HEK293 (cell line): ENCODE results near the gene ZMYND15.

Experiments
- CTCF ChIA-PET: fragments of 350-600 bp; formaldehyde crosslinking; extraction: SDS; loops from one replicate; lab custom pipeline; 2021; ENCODE audit warnings: antibody characterized with exemption; lab: Yijun Ruan, JAX
- POLR2A ChIA-PET: fragments of 300-600 bp; formaldehyde crosslinking; extraction: SDS; loops from one replicate; lab custom pipeline; 2020; ENCODE audit warnings: antibody characterized with exemption, inconsistent platforms; lab: Yijun Ruan, JAX
- H3K27ac ChIP-seq: fragments of 200-500 bp; sonication (Bioruptor generic); 2 replicates; pipeline ENCODE4 v1.5.1; 2014; ENCODE audit warnings: low read depth, low read length, control low read depth, inconsistent platforms; ENCODE audit errors: extremely low read depth
- H3K36me3 ChIP-seq, 2 experiments: fragments of 200-500 bp in 1 of 2; sonication (Bioruptor generic) in 1 of 2; 1 replicate in 1 of 2; 2 replicates in 1 of 2; pipeline ENCODE4 v1.5.1; 2014 to 2017; ENCODE audit warnings: inconsistent platforms in 2 of 2, low read length in 2 of 2; ENCODE audit not compliant: control insufficient read depth in 2 of 2, insufficient read depth in 1 of 2
- H3K4me1 ChIP-seq: fragments of 200-500 bp; sonication (Bioruptor generic); 2 replicates; pipeline ENCODE4 v1.5.1; 2014; ENCODE audit warnings: mild to moderate bottlenecking, low read length, inconsistent platforms; ENCODE audit not compliant: control insufficient read depth, insufficient read depth
- H3K4me3 ChIP-seq: 2 replicates; pipeline ENCODE4 v1.5.1; 2011; ENCODE audit warnings: low read depth, mild to moderate bottlenecking, control low read depth, low read length, moderate library complexity
- H3K9me3 ChIP-seq: fragments of 200-500 bp; sonication (Bioruptor generic); 2 replicates; pipeline ENCODE4 v1.5.1; 2014; ENCODE audit warnings: low read depth, low read length, inconsistent platforms; ENCODE audit not compliant: control insufficient read depth, insufficient read depth
- BCL11B ChIP-seq: fragments of 450-650 bp; formaldehyde crosslinking; IDR thresholded peaks from 2 replicates; pipeline ENCODE4 v1.5.1; 2016; ENCODE audit warnings: low read depth, missing biosample characterization, missing genetic modification characterization
- BCL6B ChIP-seq: fragments of 450-650 bp; formaldehyde crosslinking; IDR thresholded peaks from 2 replicates; pipeline ENCODE4 v1.5.1; 2017; ENCODE audit warnings: missing biosample characterization, missing genetic modification characterization
- KLF1 ChIP-seq: fragments of 450-650 bp; formaldehyde crosslinking; IDR thresholded peaks from 2 replicates; pipeline ENCODE4 v1.5.1; 2016; ENCODE audit warnings: missing biosample characterization, missing genetic modification characterization
- YY2 ChIP-seq: fragments of 450-650 bp; formaldehyde crosslinking; IDR thresholded peaks from 2 replicates; pipeline ENCODE4 v1.5.1; 2016; ENCODE audit warnings: missing biosample characterization, missing genetic modification characterization
- ZBTB44 ChIP-seq: fragments of 450-650 bp; IDR thresholded peaks from 2 replicates; pipeline ENCODE4 v1.5.1; 2018; ENCODE audit warnings: missing biosample characterization, mild to moderate bottlenecking, missing genetic modification characterization
- ZBTB48 ChIP-seq: fragments of 450-650 bp; formaldehyde crosslinking; IDR thresholded peaks from 2 replicates; pipeline ENCODE4 v1.5.1; 2016; ENCODE audit warnings: missing biosample characterization, missing genetic modification characterization
- ZFP41 ChIP-seq: fragments of 450-650 bp; formaldehyde crosslinking; IDR thresholded peaks from 2 replicates; pipeline ENCODE4 v1.5.1; 2016; ENCODE audit warnings: missing biosample characterization, missing genetic modification characterization, borderline replicate concordance
- ZNF114 ChIP-seq: fragments of 450-650 bp; formaldehyde crosslinking; IDR thresholded peaks from 2 replicates; pipeline ENCODE4 v1.5.0; 2017; ENCODE audit warnings: missing biosample characterization, missing genetic modification characterization
- ZNF121 ChIP-seq: fragments of 450-650 bp; formaldehyde crosslinking; IDR thresholded peaks from 2 replicates; pipeline ENCODE4 v1.5.1; 2016; ENCODE audit warnings: missing biosample characterization, missing genetic modification characterization
- ZNF211 ChIP-seq: fragments of 450-650 bp; formaldehyde crosslinking; IDR thresholded peaks from 2 replicates; pipeline ENCODE4 v1.5.1; 2016; ENCODE audit warnings: low read depth, missing biosample characterization, missing genetic modification characterization
- ZNF248 ChIP-seq: fragments of 450-650 bp; formaldehyde crosslinking; IDR thresholded peaks from 2 replicates; pipeline ENCODE4 v1.5.1; 2017; ENCODE audit warnings: missing biosample characterization, missing genetic modification characterization
- ZNF416 ChIP-seq: fragments of 450-650 bp; formaldehyde crosslinking; IDR thresholded peaks from 2 replicates; pipeline ENCODE4 v1.5.1; 2016; ENCODE audit warnings: missing biosample characterization, missing genetic modification characterization
- ZNF513 ChIP-seq: fragments of 450-650 bp; IDR thresholded peaks from 2 replicates; pipeline ENCODE4 v1.5.1; 2018; ENCODE audit warnings: missing biosample characterization, missing genetic modification characterization
- ZNF521 ChIP-seq: fragments of 450-650 bp; formaldehyde crosslinking; IDR thresholded peaks from 2 replicates; pipeline ENCODE4 v1.5.1; 2017; ENCODE audit warnings: missing biosample characterization, mild to moderate bottlenecking, missing genetic modification characterization
- ZNF626 ChIP-seq: fragments of 450-650 bp; sonication (Bioruptor Pico); formaldehyde crosslinking; IDR thresholded peaks from 2 replicates; pipeline ENCODE4 v1.5.1; 2018; ENCODE audit warnings: missing biosample characterization, missing genetic modification characterization, inconsistent platforms
- ZNF645 ChIP-seq: fragments of 450-650 bp; formaldehyde crosslinking; IDR thresholded peaks from 2 replicates; pipeline ENCODE4; 2016; ENCODE audit warnings: missing biosample characterization, missing genetic modification characterization
- ZNF707 ChIP-seq: fragments of 450-650 bp; formaldehyde crosslinking; IDR thresholded peaks from 2 replicates; pipeline ENCODE4 v1.5.1; 2016; ENCODE audit warnings: missing biosample characterization, missing genetic modification characterization
- ZNF776 ChIP-seq: fragments of 450-650 bp; formaldehyde crosslinking; IDR thresholded peaks from 2 replicates; pipeline ENCODE4 v1.5.0; 2017; ENCODE audit warnings: missing biosample characterization, missing genetic modification characterization, borderline replicate concordance
- ZSCAN4 ChIP-seq: fragments of 450-650 bp; formaldehyde crosslinking; IDR thresholded peaks from 2 replicates; pipeline ENCODE4 v1.5.1; 2017; ENCODE audit warnings: missing biosample characterization, missing genetic modification characterization

ZMYND15 gene

GRCh38 chr17:4734857-4735475, 4.7 kb upstream of the ZMYND15 start:
- TF ChIP-seq ZBTB44 (tag by site-specific recombination) (no peak), ZNF513 (tag by site-specific recombination) (no peak), BCL11B (tag by site-specific recombination) (no peak), ZNF248 (tag by site-specific recombination) (no peak), ZNF121 (tag by site-specific recombination) (no peak), ZNF211 (tag by site-specific recombination) (no peak), BCL6B (no peak), ZNF521 (tag by site-specific recombination) (no peak), ZNF114 (no peak), ZNF416 (tag by site-specific recombination) (no peak), KLF1 (tag by site-specific recombination) (no peak), ZFP41 (tag by site-specific recombination) (no peak), ZNF645 (no peak), ZNF626 (no peak), ZNF776 (no peak), ZBTB48 (no peak), ZNF707 (tag by site-specific recombination) (no peak), ZSCAN4 (tag by site-specific recombination) (no peak), YY2 (tag by site-specific recombination) (no peak)
- ChIA-PET POLR2A (interaction anchor here (0.9 to 1.9 kb wide), 2 partner anchors 25 to 55 kb away, joined by 4 to 6 read pairs; no protein-coding TSS in a partner anchor), CTCF (interaction anchor here (0.7 to 2.1 kb wide), 3 partner anchors 45 to 1095 kb away, joined by 3 to 8 read pairs (median 4); partner anchors contain the start of gene GLTPD2)
- H3K4me3 ChIP-seq: no peak overlapping the region
- peaks cover 4% of the 10 kb centered on the region; the same call in 1 of the 2 replicates for H3K4me1 ChIP-seq
- H3K9me3 ChIP-seq: no peaks in the 10 kb centered on the region
- peaks cover 9 to 11% of the 10 kb centered on the region in 2 experiments; a peak in 2 of 3 replicates for H3K36me3 ChIP-seq
- no peak overlapping the region for H3K27ac ChIP-seq
